Measurements from ENCODE around the gene CFAP99. TPM values are rescaled to one million over a fixed set of nuclear protein-coding genes. Genes with fewer than 3 reads are reported as not detected.

Gene CFAP99
- total RNA-seq, 1 donor from 2014 or later, result not detected

DNA sequence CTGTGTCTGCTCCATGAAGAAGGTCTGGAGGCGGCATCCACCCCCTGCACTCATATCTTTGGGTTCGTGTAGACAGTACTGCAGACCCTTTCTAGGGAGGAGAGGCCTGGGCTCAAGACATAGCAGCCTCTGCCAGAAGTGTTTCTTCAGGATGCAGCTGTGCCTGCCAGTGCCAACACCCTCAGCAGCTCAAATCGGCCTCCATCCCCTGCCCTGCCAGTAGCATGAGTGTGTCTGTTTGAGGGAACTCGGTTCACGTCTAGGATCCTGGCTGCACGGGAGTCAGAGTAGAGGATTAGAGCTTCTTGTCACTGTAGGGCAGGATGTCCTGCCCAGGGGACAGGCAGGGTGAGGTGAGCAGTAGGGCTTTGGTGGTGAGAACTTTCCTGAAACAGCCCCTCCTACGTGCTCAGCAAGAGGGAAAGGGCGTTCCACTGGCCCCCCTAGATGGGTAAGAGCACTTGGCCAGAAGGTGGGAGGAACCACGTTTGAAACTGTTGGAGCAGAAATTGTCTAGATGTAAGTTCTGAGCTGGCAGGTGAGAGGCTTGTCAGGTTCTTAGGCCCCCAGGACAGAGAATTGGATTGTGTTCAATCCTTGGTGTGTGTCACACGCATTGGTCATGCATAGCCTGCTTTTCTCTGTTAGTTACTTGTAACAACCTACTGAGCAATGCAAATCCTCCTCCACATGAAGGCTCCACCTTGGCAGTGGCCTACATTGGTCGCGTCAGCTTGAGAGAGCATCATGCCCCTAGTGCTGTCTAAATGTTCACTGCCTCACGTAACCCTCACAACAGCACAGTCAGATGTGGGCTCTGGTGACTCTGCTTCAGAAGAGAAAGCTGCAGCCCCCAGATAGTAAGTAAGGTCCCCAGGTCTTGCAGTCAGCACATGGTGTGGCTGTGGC lies 91.8 kb downstream of the CFAP99 start:
- peaks cover 2% of the 10 kb centered on the region for H3K4me1 Mint-ChIP-seq
- Histone ChIP-seq H3K4me1 (no peaks in the 10 kb centered on the region), H3K9ac (no peak overlapping the region), H3K27ac (no peak overlapping the region), H3K4me3 (no peak overlapping the region), H3K36me3 (no peaks in the 10 kb centered on the region), H3K79me2 (ENCODE audit: low read depth) (peaks cover 39% of the 10 kb centered on the region), H3K4me2 (no peak overlapping the region), H3F3A (ENCODE audit: low read depth) (no peaks in the 10 kb centered on the region), H4K20me1 (ENCODE audit: low read depth) (peaks cover 20% of the 10 kb centered on the region), H3K27me3 (no peaks in the 10 kb centered on the region), H2AFZ (replicated peaks) (no peak overlapping the region), H3K9me3 (ENCODE audit: low read depth) (no peaks in the 10 kb centered on the region)
- H3K27ac Mint-ChIP-seq, result no peak overlapping the region
- no peak for TF ChIP-seq EZH2 (IDR thresholded peaks at IDR 0.05)
- no peaks in the 10 kb centered on the region for H3K9me3 Mint-ChIP-seq
- peaks cover 7% of the 10 kb centered on the region for H3K27me3 Mint-ChIP-seq (ENCODE audit: insufficient read depth, low read depth)
- no peak for DNase-seq (ENCODE audit: low spot score)
- H3K4me3 Mint-ChIP-seq, result no peak overlapping the region
- H3K36me3 Mint-ChIP-seq, result peaks cover 42% of the 10 kb centered on the region

DNA sequence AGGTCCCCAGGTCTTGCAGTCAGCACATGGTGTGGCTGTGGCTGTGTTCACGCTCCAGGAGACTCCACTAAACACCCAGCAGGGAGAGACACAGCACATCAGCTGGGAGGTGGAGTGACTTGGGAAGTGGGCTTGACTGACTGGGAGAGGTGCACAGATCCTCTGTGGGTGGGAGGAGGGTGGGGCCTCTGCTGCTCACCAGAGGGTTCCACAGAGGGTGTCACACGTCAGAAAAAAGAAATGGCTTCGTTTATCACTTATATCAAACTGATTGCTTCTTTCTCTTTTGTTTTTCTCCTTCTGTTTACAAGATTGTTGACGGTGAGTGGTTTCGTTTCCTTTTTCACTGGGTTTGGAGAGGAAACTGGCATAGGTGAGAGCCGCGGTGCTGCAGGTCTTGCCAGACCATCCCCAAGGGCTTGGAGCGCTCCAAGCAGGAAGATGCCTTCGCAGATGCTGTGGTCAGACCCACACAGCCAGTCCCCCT lies 92.9 kb downstream of the CFAP99 start:
- no peak for DNase-seq (ENCODE audit: low spot score)
- H3K4me3 ChIP-seq, result no peak overlapping the region
- H3K4me1 ChIP-seq, result no peaks in the 10 kb centered on the region
- H3K27me3 ChIP-seq, result no peaks in the 10 kb centered on the region
- TF ChIP-seq EZH2 (IDR thresholded peaks at IDR 0.05) (no peak), EZH2phosphoT487 (IDR thresholded peaks at IDR 0.05) (no peak), CTCF (IDR thresholded peaks at IDR 0.05) (no peak)
- H3K9me3 ChIP-seq (ENCODE audit: low read depth), result no peaks in the 10 kb centered on the region
- peaks cover 28% of the 10 kb centered on the region for H3K79me2 ChIP-seq (ENCODE audit: low read depth)
- H3K27ac Mint-ChIP-seq, result no peak overlapping the region
- no peak overlapping the region for H3K27ac ChIP-seq
- no peaks in the 10 kb centered on the region for H3K4me1 Mint-ChIP-seq
- peaks cover 48% of the 10 kb centered on the region for H3K36me3 Mint-ChIP-seq
- H4K20me1 ChIP-seq (ENCODE audit: low read depth), result peaks cover 11% of the 10 kb centered on the region
- no peaks in the 10 kb centered on the region for H3K36me3 ChIP-seq
- no peak overlapping the region for H3K4me2 ChIP-seq
- H3F3A ChIP-seq (ENCODE audit: low read depth), result no peaks in the 10 kb centered on the region
- peaks cover 7% of the 10 kb centered on the region for H3K27me3 Mint-ChIP-seq (ENCODE audit: insufficient read depth, low read depth)
- H3K9ac ChIP-seq, result no peak overlapping the region
- H2AFZ ChIP-seq (replicated peaks), result no peak overlapping the region
- no peaks in the 10 kb centered on the region for H3K9me3 Mint-ChIP-seq
- H3K4me3 Mint-ChIP-seq, result no peak overlapping the region

Other genes starting within 250 kb of the CFAP99 start
- 24.4 and 25.0 TPM in 2 replicates for gene HAUS3, start 176.8 kb upstream of the CFAP99 start, total RNA-seq (ENCODE audit: low replicate concordance)
- gene POLN, start 176.8 kb upstream of the CFAP99 start, total RNA-seq (ENCODE audit: low replicate concordance), result 1.5 and 1.7 TPM in 2 replicates
- gene MXD4, start 156.8 kb upstream of the CFAP99 start, total RNA-seq (ENCODE audit: low replicate concordance), result 22.7 and 58.8 TPM in 2 replicates
- gene ZFYVE28, start 310 bp upstream of the CFAP99 start, total RNA-seq (ENCODE audit: low replicate concordance), result 0.39 and 0.93 TPM in 2 replicates
- gene RNF4, start 50.2 kb downstream of the CFAP99 start, total RNA-seq (ENCODE audit: low replicate concordance), result 73.8 and 96.4 TPM in 2 replicates
- 22.5 and 29.1 TPM in 2 replicates for gene FAM193A, start 117.7 kb downstream of the CFAP99 start, total RNA-seq (ENCODE audit: low replicate concordance)